ENCODE data around the gene SEBOX.

DNA sequence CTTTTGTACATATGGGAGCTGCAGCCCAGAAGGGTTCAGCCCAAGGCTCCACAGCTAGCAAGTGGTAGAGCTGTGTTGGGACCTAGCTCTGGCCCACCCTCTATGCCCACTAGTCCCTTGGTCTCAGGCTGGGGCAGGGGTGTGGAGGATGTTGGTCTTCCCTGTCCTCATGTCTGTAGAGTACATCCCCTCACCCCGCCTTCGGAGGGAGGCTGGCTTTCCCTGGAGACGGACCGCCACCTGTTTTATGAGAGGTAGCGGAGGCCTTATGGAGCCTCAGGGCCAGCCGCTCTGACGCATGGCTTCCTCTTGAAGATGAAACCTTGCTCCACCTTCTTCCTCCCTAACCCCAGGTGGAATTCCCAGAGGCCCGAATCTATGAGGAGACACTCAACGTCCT, 21.0 kb downstream of the SEBOX start:
- TF ChIP-seq GATA2 (IDR thresholded peaks at IDR 0.05; ENCODE audit: low read depth, low read length) (no peak), GATA3 (IDR thresholded peaks at IDR 0.05; ENCODE audit: low read depth, low read length) (no peak)
